Kidney capillary endothelial cell (primary cell): ENCODE measurements around the gene PWWP2B.
A peak's percentile ranks its signal among the peaks of the same experiment; 100 is the strongest.
"Not testable (repeated sequence)": the region's sequence is repeated elsewhere in the genome, so short reads cannot be mapped to it uniquely, and the experiment has no call there.

Experiments used
- DNase-seq: peaks from one replicate; pipeline ENCODE4 v3.0.0-alpha.2; 2018; ENCODE audit warnings: low spot score

The PWWP2B gene

DNA sequence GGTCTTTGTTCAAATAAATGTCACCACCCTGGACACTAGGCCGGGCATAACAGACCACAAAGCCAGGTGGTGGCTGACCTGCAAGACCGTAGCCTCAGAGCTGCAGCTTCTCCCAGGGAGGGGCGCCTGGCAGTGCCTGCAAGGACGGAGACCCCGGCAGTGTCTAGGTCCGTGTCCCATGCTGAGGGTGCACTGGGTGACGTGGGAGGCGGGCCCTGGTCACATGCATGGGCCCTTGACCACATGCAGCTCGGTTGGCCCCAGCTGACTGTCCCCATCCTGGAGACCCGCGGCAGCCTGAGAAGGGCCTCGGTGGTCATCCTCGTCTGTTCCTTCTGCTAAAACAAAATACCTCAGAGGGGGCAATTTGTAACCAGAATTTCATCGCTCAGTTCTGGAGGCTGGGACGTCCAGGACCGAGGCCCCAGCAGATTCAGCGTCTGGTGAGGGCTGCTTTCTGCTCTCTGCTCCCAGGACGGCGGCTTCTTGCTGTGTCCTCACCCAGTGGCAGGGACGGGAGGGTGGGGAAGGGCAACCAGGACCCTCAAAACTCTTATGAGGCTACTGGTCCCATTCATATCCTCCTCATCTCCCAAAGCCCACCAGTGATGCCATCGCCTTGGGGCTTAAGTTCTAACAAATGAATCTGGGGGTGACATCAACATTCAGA lies 36.8 kb downstream of the PWWP2B start:
- DNase-seq: no peak

DNA sequence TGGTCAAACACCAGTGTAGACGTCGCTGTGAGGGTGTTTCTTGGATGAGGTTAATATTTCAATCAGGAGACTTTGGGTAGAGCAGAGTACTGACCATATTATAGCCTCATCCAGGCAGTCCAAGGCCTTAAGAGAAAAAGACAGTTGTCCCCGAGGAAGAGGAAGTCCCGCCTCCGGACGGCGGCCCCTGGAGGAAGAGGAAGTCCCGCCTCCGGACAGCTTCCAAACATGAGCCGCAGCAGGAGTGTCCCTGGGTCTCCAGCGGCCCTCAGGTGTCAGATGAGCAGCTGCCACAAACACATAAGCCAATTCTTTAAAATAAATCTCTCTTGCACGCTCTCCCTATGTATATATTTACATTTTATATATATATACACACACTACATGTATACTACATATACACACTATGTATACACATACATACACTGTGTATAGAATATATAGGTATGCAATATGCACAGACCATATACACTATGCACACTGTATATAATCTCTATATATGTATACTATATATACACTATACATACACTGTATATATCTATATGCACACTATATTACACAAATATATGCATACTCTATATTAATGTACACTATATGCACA lies 37.5 kb downstream of the PWWP2B start:
- DNase-seq: peak; percentile 60

DNA sequence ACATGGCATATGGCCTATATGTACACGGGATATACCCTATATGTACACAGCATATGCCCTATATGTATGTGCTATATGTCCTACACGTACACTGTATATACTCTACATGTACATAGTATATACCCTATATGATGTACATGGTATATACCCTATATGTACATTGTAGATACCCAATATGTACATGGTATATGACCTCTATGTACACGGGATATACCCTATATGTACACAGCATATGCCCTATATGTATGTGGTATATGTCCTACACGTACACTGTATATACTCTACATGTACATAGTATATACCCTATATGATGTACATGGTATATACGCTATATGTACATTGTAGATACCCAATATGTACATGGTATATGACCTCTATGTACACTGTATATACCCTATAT lies 38.3 kb downstream of the PWWP2B start:
- not testable (repeated sequence) for DNase-seq

DNA sequence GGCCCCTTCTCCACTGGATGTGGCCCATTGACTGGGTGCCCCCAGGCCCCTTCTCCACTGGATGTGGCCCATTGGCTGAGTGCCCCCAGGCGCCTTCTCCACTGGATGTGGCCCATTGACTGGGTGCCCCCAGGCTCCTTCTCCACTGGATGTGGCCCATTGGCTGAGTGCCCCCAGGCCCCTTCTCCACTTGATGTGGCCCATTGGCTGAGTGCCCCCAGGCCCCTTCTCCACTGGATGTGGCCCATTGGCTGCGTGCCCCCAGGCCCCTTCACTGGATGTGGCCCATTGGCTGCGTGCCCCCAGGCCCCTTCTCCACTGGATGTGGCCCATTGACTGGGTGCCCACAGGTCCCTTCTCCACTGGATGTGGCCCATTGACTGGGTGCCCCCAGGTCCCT lies 39.1 kb downstream of the PWWP2B start:
- DNase-seq: not testable (repeated sequence)

DNA sequence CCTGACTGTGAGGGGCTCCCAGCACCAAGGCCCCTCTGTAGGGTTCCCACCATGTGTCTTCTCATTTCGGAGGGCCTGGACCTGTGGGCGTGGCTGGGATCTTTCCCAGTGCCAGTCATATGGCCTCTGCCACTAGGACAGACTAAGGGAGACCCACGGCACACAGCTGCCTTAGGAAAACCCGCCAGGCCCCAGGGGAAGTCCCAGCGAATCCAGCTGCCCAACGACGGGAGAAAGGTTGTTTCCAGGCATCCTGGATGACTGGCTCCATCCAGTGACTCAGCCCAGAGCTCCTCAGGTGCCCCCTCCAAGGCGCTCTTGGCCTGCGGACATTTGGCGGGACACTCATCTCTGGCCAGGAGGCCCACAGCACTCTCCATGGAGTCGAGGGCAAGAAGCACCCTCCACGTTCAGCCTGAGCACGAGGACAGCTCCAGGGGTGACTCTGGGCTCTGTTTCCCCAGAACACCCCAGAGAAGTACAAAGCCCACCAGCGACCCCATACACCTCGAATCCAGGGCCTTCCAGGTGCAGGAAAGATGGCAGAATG lies 39.9 kb downstream of the PWWP2B start:
- DNase-seq: no peak

DNA sequence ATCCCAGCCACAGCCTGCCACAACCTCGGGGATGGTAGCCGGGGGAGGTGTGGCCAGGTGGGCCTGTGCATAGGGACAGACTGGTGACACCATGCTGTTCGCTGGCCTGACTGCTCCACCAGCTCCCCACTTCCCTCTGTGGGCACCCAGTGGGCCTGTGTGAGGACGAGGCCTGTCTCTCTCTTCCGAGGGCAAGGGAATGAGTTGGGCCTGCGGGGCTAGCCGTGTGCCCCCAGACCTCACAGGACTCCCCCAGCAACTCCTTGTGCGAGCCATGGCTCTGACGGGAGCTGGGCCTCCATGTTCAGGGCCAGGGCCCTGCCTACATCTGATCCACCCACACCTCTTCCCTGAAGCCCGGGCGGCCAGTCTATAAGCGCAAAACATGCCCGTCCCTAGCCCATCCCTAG lies 40.5 kb downstream of the PWWP2B start:
- no peak for DNase-seq

DNA sequence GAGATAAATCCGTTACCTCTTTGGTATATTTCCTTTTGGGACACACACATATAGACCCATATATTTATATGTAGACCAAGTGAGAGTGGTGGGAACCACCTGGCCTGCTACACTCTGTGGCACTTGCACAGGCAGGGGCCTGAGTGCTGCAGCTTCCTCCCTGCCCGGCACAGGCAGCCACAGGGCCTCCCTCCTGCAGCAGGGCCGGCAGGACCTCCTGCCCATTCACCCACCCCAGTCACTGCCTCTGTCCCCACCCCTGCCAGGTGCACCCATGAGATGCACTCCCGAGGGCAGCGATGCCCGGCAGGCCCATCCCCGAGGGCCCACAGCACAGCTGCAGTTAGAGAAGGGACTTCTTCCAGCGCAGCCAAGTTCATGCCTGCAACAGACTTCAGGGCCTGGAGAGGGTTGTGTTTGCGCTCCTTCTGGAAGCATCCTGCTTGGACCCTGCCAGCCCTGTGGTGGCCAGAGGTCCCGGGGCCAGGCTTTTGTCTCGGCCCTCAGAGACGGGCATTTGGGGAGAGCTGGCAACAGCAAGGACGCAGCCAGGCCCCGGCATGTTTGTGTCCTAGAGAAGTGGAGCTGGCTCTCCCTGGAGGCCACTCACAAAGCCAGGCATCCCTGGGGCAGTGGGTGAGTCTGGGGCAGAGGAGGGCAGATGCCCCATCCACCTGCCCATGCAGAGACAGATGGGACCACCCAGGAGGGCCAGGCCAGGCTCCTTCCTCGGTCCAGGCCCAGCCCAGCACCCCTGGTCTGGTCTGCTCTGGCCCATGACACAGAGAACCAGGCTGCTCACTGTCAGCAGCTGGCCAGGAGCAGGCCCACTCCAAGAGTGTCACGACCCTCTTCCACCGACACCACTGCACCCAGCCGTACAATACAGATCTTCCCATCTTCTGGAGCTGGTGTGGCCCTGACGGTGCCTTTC lies 41.4 kb downstream of the PWWP2B start:
- no peak for DNase-seq

DNA sequence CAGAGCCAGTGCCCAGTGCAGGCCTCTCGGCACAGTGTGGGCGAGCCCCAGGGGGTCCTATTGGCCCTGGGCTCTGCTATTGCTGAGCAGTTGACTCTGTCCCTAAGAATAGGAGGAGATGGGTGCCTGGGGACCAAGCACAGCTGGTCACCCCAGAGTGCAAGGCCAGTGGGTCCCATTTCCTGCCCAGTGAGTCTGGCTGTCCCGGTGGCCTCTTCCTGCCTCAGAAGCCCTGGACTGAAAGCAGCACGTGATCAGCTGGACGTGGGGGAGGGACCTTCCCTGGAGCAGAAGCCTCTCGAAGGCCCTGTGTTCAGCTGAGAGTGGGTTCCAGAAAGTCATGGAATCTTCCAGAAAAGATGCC lies 42.0 kb downstream of the PWWP2B start:
- DNase-seq: no peak

DNA sequence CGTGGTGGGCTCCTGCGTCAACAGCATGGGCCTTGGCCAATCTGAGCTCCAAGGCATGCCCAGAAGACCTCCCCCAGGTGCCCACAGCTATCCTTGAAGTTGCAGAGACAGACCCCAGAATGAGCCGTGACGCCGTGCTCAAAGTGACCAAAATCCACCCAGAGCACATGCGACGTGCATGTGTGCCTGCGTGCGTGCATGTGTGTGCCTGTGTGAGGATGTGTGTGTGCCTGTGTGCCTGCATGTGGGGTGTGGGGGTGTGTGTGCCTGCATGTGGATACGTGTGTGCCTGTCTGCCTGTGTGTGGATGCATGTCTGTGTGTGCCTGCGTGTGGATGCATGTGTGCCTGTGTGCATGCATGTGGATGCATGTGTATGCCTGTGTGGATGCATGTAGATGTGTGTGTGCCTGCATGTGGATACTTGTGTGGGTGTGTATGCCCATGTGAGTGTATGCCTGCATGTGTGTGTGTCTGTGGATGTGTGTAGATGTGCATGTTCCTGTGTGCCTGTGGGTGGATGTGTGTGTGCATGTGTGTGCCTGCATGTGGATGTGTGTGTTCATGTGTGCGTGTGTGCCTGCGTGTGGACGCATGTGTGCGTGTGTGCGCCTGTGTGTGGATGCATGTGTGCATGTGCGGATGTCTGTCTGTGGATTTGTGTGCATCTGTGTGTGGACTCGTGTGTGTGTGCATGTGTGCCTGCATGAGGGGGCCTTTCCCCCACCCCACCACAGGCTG lies 42.6 kb downstream of the PWWP2B start:
- no peak for DNase-seq

DNA sequence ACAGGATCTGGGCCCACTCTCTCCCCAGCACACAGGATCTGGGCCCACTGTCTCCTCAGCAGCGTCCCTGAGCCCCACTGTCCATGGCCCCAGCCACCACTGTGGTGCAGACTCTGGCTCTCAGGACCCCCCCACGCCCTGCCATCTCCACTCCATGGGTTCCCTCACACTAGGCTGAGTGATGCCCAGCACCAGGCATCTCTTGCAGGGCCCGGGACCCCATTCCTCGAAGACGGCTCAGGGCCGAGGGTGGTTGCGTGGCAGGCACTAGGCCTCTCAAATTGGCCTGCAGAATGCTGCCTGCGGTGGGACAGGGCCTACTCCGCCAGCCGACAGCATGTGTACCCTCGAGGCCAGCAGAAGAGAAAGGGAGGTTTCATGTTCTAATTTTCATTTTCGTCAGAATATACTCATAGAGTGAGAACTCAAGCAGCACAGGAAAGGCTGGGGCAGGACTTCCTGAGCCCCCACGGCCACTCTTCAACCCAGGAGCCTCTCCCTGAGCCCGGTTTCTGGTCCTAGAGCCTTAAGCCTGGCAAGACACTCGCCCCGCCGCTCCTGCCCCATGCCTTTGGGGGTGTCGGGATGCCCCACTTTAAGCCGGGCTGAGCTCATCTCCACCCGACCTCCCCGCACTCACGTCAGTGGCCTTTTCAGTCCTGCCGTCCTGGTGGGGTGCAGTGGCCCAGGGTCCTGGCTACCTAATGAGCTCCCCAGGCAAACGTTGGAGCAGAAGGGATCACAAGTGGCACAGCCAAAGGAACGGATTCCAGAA lies 44.0 kb downstream of the PWWP2B start:
- DNase-seq: no peak

DNA sequence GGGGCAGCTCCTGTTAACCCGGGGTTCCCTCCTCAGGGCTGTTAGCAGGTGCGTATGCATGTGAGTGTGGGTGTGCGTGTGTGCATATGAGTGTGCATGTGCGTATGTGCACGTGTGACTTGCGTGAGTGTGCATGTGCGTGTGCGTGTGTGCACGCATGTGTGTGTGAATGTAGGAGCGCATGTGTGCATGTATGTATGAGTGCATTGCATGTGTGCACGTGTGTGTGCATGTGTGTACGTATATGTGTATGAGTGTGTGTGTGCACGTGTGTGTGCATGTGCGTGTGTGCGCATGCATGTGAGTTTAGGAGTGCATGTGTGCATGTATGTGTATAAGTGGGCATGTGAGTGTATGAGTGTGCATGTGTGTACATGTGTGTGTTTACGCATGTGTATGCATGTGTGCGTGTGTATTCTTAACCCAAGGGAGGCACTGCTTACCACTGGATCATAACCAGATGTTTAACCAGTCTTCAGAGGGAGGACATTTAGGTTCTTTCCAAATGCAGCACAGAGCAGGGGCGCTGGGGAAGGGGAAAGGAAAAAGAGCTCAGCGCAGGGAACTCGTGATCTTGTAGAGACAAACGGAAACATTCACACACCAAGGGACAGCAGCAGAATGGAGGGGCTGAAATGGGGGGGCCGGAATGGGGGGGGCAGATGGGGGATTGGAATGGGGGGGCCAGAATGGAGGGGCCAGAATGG lies 45.0 kb downstream of the PWWP2B start:
- DNase-seq: no peak

DNA sequence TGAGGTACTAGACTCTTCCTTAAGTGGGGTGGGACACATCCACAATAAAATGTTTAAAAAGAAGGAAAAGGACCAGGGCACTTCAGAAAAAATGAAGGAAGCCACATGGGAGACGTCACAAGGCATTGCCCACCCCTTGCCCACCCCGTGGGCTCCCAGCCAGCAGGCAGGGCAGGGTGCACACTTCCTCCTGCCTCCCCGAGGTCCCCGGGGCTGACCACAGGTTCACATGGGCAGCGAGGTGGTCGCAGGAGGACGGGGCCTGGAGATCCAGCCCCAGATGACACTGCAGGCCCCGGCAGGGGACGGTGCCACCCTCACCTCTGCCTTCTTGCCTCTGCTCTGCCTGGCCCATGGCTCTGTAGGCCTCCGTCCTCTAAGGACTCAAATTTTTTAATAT lies 45.6 kb downstream of the PWWP2B start:
- DNase-seq: no peak

DNA sequence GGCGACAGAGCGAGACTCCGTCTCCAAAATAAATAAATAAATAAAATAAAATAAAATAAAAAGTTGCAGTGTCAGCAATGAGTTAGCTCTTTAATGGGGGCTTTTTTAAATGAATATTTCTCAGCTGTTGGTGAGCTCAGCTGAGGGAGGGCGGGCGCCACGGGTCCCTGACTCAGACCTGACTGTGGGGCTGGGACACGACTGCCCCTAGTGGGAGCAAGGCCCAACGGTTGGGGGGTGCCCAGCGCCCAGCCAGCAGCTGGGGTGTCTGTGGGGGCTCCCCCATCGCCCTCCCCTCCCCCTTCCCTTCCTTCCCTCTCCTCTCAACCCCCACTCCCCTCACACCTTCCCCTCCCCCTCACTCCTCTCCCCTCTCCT lies 46.6 kb downstream of the PWWP2B start:
- DNase-seq: no peak

DNA sequence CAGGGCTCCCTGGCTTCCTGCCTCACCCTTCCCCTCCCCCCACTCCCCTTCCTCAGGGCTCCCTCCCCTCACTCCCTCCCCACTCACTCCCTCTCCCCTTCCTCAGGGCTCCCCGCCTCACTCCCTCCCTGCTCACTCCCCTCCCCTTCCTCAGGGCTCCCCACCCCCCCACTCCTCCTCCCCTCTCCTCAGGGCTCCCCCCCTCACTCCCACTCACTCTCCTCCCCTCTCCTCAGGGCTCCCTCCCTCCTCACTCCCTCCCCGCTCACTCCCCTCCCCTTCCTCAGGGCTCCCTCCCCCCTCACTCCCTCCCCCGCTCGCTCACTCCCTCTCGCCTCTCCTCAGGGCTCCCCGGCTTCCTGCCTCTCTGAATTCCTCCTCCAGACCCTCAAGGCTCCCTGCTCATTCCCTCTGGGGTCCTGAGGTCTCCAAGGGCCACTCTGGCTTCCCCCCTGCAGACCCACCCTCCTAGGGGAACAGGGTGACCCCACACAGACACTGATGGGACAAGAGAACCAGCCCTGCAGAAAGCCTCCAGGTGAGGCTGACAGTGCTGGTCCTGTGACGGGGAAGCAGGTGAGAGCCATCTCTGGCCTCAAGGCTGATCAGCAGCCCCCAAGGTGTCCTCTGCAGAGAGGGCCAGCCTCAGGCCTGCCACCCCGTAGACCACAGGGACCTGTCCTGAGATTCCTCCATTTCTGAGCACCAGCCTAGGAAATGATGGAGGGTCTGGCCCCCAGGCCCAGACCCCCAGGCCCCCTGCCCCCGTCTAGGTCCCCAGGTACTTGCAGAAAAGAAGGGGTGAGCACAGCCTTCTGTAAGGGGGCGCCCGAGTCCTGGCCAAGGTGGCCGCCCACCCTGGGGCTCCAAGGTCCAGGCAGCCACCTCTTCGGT lies 47.2 kb downstream of the PWWP2B start:
- no peak for DNase-seq

DNA sequence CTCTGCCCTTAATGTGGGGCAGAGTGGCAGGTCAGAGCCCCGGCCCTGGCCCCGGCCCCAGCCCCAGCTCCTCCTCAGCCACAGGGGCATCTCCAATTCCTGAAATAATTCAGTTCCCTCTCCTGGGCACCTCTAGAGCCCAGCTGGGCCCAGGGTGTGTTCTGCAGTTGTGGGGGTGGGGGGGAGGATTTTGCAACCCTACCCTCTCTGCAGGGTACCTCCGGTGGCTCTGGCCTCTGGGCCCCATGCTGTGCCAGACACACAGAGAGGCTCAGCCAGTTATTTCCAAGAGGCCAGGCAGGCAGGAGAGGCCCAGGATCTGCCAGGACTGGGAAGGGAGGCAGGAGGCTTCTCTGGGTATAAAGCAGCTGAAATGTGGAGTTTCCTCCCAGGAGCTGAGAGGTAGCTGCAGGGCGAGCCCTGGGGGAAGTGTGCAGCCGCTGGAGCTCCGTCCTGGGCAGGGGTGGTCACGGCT lies 47.9 kb downstream of the PWWP2B start:
- no peak for DNase-seq

DNA sequence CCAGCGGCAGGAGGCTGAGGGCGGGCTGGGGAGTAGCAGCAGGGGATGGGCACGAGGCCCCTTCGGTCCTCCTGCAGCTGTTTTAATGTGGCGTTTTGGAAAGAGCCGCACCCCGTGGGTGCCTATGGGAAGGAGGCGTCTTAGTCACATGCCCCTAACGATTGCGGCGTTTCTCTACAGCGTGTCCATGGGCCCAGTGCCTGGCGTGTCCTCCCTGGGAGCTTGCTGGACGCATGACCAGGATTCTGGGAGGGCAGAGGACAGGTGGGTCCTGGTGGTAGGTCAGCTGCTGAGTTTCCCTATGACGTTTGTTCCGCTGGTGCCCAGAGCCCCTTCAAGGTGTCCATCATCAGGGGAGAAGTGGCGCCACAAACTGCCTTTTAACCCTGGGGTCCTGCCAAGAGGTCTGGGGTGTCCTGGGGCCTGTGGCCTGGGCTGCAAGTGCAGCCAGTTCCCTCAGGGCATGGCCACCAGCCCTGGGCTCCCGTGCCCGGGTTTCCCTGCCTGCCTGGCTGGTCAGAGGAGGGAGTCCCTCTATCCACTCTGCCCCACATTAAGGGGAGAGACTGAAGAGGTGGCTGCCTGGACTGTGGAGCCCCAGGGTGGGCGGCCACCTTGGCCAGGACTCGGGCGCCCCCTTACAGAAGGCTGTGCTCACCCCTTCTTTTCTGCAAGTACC lies 48.7 kb downstream of the PWWP2B start:
- no peak for DNase-seq

DNA sequence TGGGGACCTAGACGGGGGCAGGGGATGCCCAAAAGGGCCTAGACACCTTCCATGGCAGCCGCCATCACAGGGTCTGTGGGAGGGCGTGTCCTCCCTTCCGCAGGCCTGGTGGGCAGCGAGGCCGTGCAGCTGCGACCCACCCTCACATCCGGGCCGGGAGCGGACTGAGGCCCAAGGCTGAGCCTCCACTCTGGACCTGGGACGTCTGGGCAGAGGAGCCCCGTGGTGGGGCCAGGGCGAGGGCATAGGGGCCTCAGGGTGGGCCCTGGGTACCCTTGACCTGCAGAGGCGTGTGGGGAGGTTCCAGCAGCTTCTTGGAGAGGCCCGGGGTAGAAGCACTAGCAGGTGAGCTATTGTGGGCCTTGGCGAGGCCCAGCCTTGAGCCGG lies 49.2 kb downstream of the PWWP2B start:
- DNase-seq: no peak

DNA sequence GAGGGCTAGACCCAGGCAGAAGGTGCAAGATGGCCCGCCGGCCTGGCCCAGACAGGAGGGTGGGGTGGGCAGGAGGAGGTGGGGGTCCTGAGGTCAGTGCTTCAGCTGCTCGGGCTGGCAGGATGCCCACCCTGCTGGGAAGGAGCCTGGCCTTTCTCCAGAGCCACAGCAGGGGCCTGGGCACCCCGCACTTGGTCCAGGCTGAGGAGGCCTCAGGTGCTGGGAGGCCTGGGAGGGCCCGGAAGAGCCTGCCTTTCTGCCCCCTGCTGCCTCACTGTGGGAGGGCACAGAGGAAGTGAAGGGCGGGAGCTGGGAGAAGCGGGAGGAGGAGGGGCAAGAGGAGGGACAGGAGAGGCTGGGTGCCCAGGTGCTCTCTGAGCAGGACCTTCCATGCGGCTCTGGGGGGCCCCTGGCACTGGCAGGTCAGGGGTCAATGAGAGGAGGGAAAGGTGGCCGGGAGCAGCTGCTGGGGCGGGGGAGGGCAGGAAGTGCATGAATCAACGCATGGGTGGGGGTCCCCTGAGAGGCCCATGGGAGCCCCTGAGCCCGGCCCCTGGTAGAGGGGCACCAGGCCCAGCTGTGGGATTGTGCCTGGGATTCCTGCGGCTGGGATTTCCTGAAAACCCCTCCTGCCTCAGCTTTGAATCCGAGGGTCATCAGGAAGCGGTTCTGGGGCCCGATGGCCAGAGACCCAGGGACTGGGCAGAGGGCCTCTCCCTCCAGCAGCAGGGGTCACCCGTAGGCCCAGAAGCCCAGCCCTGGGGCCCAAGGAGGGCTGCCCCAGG lies 49.9 kb downstream of the PWWP2B start:
- peak; percentile 48 for DNase-seq
